GM10248 (cell line): ENCODE results near the gene VWF.
"Not testable (repeated sequence)": the region's sequence is repeated elsewhere in the genome, so short reads cannot be mapped to it uniquely, and the experiment has no call there.

Source experiments
- CTCF ChIA-PET: fragments of 300-600 bp; sonication (Branson Sonifier 250); formaldehyde crosslinking; extraction: SDS; loops from one replicate; lab custom pipeline; 2021; ENCODE audit warnings: antibody characterized with exemption; lab: Yijun Ruan, JAX
- POLR2A ChIA-PET: fragments of 350-650 bp; sonication (Branson Sonifier 250); formaldehyde crosslinking; extraction: SDS; loops from one replicate; lab custom pipeline; 2020; ENCODE audit warnings: antibody characterized with exemption; lab: Yijun Ruan, JAX
- DNase-seq: peaks from one replicate; pipeline ENCODE4 v3.0.0; 2012; ENCODE audit errors: extremely low spot score
- TF ChIP-seq, protein P1 (sequence below): IDR thresholded peaks from 2 replicates; pipeline ENCODE4 v1.5.1; 2012; ENCODE audit warnings: mild to moderate bottlenecking, low read depth; ENCODE audit errors: extremely low read depth, missing control alignments, control extremely low read depth

VWF gene

DNA sequence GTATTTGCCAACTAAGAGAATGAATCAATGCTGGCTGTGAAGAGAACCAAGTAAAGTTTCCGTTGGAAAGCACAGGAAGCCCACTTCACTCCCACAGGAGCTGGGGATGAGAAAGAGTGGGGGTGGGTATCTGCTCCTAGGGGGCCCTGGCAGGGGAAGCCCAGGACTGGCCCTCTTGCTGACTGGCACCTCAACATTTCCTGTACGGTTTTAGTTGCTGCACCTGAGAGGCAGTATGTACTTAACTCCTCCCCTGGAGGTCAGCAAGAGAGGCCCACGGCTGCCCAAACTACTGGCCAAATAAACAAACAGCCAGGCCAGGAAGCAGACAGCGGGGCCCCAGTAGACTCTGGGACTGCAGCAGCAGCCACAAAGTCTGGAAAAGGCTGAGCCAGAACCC is 33.8 kb upstream of the VWF start:
- TF ChIP-seq, protein P1, sequence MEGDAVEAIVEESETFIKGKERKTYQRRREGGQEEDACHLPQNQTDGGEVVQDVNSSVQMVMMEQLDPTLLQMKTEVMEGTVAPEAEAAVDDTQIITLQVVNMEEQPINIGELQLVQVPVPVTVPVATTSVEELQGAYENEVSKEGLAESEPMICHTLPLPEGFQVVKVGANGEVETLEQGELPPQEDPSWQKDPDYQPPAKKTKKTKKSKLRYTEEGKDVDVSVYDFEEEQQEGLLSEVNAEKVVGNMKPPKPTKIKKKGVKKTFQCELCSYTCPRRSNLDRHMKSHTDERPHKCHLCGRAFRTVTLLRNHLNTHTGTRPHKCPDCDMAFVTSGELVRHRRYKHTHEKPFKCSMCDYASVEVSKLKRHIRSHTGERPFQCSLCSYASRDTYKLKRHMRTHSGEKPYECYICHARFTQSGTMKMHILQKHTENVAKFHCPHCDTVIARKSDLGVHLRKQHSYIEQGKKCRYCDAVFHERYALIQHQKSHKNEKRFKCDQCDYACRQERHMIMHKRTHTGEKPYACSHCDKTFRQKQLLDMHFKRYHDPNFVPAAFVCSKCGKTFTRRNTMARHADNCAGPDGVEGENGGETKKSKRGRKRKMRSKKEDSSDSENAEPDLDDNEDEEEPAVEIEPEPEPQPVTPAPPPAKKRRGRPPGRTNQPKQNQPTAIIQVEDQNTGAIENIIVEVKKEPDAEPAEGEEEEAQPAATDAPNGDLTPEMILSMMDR: no peak
- ChIA-PET POLR2A (no interaction called here), CTCF (interaction anchor here (1.3 kb wide), 1 partner anchor 10 kb away, joined by 4 read pairs; no protein-coding TSS in a partner anchor)
- DNase-seq: no peak

DNA sequence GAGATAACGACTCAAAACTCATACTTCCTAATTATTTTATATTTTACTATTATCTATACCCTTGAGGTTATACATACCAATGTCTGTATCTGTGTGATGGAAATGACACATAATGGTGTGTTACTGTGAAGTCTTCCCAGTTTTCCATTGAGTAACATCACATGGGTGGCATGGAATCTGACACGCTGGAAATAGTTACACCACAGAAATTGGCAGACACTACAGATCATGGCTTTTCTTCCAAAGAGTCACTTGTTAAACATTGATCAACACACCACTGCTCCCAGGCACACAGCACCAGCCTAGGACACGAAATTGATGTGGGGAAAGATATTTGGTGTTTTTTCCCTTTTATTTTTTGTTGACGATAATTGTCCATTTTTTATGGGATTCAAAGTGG is 33.0 kb upstream of the VWF start:
- TF ChIP-seq, protein P1: no peak
- CTCF ChIA-PET: interaction anchor here (1.0 kb wide), 1 partner anchor 11 kb away, joined by 3 read pairs; no protein-coding TSS in a partner anchor
- DNase-seq: no peak
- POLR2A ChIA-PET: no interaction called here

DNA sequence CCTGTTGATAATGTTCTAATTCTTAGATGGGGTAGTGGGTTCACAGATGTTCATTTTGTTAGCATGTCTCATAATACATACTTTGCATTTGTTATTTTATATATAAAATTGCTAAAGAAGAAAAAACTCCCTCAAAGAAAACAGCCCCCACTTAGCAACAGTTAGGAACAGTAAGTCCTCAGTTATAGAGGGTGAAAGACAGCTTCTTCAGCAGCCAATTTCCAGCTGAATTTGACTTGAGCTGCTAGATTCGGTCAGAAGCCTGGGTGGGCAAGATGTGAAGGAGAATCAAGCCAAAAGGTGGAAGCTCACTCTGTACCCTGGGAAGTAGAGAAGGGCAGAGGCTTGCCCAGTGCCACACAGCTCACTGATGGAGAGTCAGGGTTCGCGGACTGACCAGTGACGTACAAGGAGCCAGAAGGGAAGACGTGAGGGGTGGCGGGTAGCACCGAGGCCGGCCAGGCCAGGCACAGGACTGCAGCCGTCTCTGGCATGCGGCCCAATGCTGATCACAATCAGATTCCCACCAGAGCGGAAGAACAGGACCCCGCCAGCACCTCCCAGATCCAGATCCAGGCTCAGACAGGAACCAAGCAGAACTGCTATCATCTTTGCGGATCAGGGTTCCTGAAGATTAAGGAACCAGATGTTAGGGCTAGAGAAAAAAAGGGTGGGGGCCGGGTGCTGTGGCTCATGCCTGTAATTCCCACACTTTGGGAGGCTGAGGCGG is 30.4 kb upstream of the VWF start:
- TF ChIP-seq, protein P1: no peak
- POLR2A ChIA-PET: no interaction called here
- no peak for DNase-seq
- CTCF ChIA-PET: interaction anchor here (0.9 to 1.3 kb wide), 2 partner anchors 12 to 13 kb away, joined by 3 to 4 read pairs; no protein-coding TSS in a partner anchor

DNA sequence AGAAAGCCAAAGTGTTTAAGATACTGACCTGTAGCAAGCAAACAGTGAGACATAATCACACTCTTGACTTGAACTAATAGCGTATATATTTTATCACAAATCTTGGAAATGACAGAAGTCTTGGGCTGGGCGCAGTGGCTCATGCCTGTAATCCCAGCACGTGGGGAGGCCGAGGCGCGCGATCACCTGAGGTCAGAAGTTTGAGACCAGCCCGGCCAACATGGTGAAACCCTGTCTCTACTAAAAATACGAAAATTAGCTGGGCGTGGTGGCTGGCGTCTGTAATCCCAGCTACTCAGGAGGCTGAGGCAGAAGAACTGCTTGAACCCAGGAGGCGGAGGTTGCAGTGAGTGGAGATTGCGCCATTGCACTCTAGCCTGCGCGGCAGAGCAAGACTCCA is 24.3 kb upstream of the VWF start:
- CTCF ChIA-PET: interaction anchor here (1.1 to 1.7 kb wide), 2 partner anchors 11 to 127 kb away, joined by 3 to 4 read pairs; no protein-coding TSS in a partner anchor
- DNase-seq, POLR2A ChIA-PET: not testable (repeated sequence)

DNA sequence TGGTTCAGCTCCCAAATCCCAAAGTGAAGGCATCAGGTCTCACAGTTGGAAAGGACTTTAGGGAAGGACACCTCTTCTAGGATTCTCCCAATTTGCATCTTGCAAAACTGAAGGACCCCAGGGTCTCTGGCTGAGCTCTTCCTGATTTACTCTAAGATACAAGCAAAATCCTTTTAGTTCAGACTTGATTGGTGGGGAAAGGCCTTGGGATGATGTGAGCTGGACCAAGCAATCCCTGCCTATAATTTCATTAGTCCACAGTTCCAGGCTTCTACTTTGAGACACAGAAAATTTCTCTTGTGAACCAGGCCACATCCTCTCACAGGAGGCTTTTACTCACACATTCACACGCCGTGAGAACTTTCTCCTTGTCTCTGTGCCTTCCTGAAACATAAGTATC is 23.6 kb upstream of the VWF start:
- ChIA-PET POLR2A (no interaction called here), CTCF (no interaction called here)
- no peak for DNase-seq
- TF ChIP-seq, protein P1: no peak

DNA sequence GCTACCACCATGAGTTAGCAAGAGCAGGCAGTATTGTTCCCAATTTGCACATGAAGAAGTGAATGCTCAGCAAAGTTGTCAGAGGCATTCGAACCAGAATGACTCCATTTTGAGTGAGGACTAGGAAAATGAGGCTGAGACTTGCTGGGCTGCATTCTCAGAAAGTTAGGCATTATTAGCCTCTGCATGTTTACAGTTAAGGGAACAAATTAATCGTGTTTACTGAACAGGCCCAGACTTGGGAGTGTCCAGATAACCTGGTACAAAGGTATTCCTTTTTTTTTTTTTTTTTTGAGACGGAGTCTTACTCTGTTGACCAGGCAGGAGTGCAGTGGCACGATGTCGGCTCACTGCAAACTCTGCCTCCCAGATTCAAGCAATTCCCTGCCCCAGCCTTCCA is 22.5 kb upstream of the VWF start:
- DNase-seq: no peak
- POLR2A ChIA-PET: no interaction called here
- CTCF ChIA-PET: no interaction called here
- TF ChIP-seq, protein P1: no peak

DNA sequence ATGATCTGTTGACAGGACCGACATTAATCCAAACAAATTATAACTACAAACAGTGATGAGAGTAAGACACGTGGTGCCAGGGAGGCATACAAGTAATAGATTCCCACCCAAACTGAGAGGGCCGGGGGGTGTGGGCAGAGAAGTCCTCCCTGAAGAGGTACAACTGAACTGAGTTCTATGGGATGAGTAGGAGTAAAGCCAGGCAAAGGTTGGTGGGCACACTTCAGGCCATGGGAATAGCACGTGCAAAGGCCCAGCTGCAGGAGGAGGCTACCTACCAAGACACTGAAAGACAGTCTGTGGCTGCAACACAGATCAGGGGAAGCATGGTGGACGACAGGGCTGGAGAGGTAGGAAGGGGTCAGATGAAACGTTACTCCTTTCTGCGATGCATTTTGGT is 22.0 kb upstream of the VWF start:
- POLR2A ChIA-PET: no interaction called here
- TF ChIP-seq, protein P1: no peak
- no peak for DNase-seq
- CTCF ChIA-PET: no interaction called here
